Measurements from ENCODE around the gene LINC00632. TPM values are rescaled to one million over a fixed set of nuclear protein-coding genes. Genes with fewer than 3 reads are reported as not detected.

The LINC00632 gene
- total and polyA plus RNA-seq, 2 donors (not counting 1 experiment from before 2014, with no cell fraction given): not detected

DNA sequence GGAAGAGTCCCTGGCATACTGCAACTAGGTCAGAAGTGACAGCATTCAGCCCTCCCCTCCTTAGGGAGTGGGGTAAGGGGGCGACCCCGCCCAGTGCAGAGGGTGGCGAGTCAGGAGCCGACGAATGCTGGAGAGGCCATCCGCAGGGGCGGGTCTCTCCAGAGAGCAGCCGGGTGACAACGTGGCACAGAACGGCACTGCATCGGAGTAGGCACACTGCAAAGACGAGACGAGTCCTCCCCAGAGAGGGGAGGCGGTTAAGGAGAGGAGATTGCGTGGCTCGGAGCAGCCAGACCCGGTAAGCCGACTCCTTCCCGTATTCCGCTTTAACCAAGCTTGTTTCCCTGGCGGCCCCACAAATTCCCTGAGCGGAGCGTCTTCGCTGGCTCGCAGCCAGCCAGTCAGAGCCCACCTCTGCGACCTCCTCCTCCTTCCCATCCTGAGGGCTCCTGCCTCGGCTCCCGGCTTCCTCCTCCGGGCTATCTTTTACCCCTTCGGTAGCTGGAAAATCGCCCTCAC, 54.9 kb downstream of the LINC00632 start:
- H3K9me3 Mint-ChIP-seq (ENCODE audit: insufficient read depth): no peaks in the 10 kb centered on the region
- no peak overlapping the region for H3K27ac Mint-ChIP-seq
- ATAC-seq (ENCODE audit: low read depth) (no peak), DNase-seq (no peak)
- no peaks in the 10 kb centered on the region for H3K36me3 ChIP-seq (replicated peaks in 1 of 2; ENCODE audit: control extremely low read depth in 1 of 2, control insufficient read depth in 1 of 2, extremely low read depth in 1 of 2, insufficient read depth in 2 of 2, low read length in 1 of 2)
- no peak overlapping the region for H3K4me2 ChIP-seq (replicated peaks; ENCODE audit: low read depth, low read length, poor library complexity, severe bottlenecking)
- H2AFZ ChIP-seq (ENCODE audit: insufficient read depth, low read depth, low read length, poor library complexity, severe bottlenecking): no peak overlapping the region
- peaks cover 0 to 9% (median 4%) of the 10 kb centered on the region in 4 experiments for H3K27me3 ChIP-seq (replicated peaks in 1 of 4; ENCODE audit: control extremely low read depth in 1 of 4, control insufficient read depth in 3 of 4, insufficient read depth in 4 of 4, low read length in 3 of 4)
- no peaks in the 10 kb centered on the region for H4K20me1 ChIP-seq (ENCODE audit: control insufficient read depth, insufficient read depth, low read length, poor library complexity, severe bottlenecking)
- H3K9me3 ChIP-seq (ENCODE audit: control extremely low read depth in 1 of 3, control insufficient read depth in 2 of 3, insufficient read depth in 1 of 3, low read length in 2 of 3): no peaks in the 10 kb centered on the region
- H3K27me3 Mint-ChIP-seq: peaks cover 17% of the 10 kb centered on the region
- H3K4me1 Mint-ChIP-seq: peaks cover 6% of the 10 kb centered on the region
- no peak overlapping the region for H3K4me3 Mint-ChIP-seq
- POLR2A ChIA-PET: no interaction called here
- H3K27ac ChIP-seq (ENCODE audit: low read length in 2 of 2): no peak overlapping the region
- TF ChIP-seq, protein P1, sequence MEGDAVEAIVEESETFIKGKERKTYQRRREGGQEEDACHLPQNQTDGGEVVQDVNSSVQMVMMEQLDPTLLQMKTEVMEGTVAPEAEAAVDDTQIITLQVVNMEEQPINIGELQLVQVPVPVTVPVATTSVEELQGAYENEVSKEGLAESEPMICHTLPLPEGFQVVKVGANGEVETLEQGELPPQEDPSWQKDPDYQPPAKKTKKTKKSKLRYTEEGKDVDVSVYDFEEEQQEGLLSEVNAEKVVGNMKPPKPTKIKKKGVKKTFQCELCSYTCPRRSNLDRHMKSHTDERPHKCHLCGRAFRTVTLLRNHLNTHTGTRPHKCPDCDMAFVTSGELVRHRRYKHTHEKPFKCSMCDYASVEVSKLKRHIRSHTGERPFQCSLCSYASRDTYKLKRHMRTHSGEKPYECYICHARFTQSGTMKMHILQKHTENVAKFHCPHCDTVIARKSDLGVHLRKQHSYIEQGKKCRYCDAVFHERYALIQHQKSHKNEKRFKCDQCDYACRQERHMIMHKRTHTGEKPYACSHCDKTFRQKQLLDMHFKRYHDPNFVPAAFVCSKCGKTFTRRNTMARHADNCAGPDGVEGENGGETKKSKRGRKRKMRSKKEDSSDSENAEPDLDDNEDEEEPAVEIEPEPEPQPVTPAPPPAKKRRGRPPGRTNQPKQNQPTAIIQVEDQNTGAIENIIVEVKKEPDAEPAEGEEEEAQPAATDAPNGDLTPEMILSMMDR (IDR thresholded peaks at IDR 0.05): no peak
- no peak for TF ChIP-seq EZH2 (IDR thresholded peaks at IDR 0.05; ENCODE audit: borderline replicate concordance, insufficient read depth, low read depth, low read length, poor library complexity, severe bottlenecking)
- WGBS (ENCODE audit: insufficient coverage): 9% methylated on average over 8 of the region's 31 CpGs
- CTCF ChIA-PET: interaction anchor here (1.3 to 3.1 kb wide), 4 partner anchors 9 to 26 kb away, joined by 3 to 11 read pairs (median 6); no protein-coding TSS in a partner anchor
- H3K4me1 ChIP-seq (ENCODE audit: control insufficient read depth in 2 of 2, insufficient read depth in 2 of 2, low read length in 2 of 2): peaks cover 3 to 9% of the 10 kb centered on the region in 2 donors
- H3K79me2 ChIP-seq (ENCODE audit: control insufficient read depth, insufficient read depth, low read length): no peaks in the 10 kb centered on the region
- intact Hi-C loops (cut with micrococcal nuclease): loop anchor here (10.0 kb wide), 1 partner anchor 510 kb away; no protein-coding TSS in a partner anchor
- H3K4me3 ChIP-seq (ENCODE audit: control extremely low read depth in 1 of 5, extremely low read depth in 1 of 5, insufficient read depth in 1 of 5, low read depth in 2 of 5, low read length in 4 of 5): no peak overlapping the region
- H3K9ac ChIP-seq (ENCODE audit: low read length): no peak overlapping the region

DNA sequence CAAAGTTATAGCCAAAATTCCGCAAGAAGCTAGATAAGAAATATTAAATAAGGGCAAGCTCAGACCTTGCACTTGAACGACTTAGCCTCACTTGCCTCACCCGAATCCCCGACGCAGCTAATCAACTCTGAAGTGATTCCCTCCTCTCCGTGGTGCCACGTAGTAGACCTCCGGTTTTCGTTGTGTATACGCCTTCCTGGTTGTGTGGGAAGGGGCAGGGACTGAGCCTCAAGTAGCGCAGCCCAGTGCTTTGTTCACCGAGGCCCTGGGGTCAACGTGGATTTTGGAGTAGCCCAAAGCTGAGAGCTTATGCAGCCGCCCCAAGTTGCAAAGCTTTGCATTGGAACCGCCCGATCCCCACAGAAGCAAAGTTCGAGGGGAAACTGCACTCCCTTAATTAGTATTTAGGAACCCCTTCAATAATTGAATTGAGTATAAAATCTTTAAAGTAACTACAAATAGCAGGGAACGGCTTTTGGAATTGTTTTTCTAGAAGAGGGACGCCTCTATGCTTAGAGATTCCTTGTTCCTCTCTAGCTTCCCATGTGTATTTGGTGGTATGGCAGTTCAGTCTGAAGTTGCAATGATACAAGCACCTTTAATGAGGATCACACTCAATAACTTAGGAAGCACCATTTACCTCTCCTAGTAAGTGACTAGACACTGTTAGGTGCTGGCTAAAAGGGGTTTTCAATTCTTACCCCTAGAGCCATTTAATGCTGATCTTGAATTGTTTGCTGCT, 55.7 kb downstream of the LINC00632 start:
- 0% methylated on average over 1 of the region's 19 CpGs for WGBS (ENCODE audit: insufficient coverage)
- Histone ChIP-seq H3K36me3 (replicated peaks in 1 of 2; ENCODE audit: control extremely low read depth in 1 of 2, control insufficient read depth in 1 of 2, extremely low read depth in 1 of 2, insufficient read depth in 2 of 2, low read length in 1 of 2) (no peaks in the 10 kb centered on the region), H3K79me2 (ENCODE audit: control insufficient read depth, insufficient read depth, low read length) (no peaks in the 10 kb centered on the region), H2AFZ (ENCODE audit: insufficient read depth, low read depth, low read length, poor library complexity, severe bottlenecking) (no peak overlapping the region), H3K9me3 (ENCODE audit: control extremely low read depth in 1 of 3, control insufficient read depth in 2 of 3, insufficient read depth in 1 of 3, low read length in 2 of 3) (no peaks in the 10 kb centered on the region), H3K4me3 (ENCODE audit: control extremely low read depth in 1 of 5, extremely low read depth in 1 of 5, insufficient read depth in 1 of 5, low read depth in 2 of 5, low read length in 4 of 5) (no peak overlapping the region), H3K4me1 (ENCODE audit: control insufficient read depth in 2 of 2, insufficient read depth in 2 of 2, low read length in 2 of 2) (peaks cover 3 to 9% of the 10 kb centered on the region in 2 donors), H4K20me1 (ENCODE audit: control insufficient read depth, insufficient read depth, low read length, poor library complexity, severe bottlenecking) (no peaks in the 10 kb centered on the region), H3K27me3 (replicated peaks in 1 of 4; ENCODE audit: control extremely low read depth in 1 of 4, control insufficient read depth in 3 of 4, insufficient read depth in 4 of 4, low read length in 3 of 4) (peaks cover 0 to 9% (median 4%) of the 10 kb centered on the region in 4 experiments), H3K27ac (ENCODE audit: low read length in 2 of 2) (no peak overlapping the region), H3K4me2 (replicated peaks; ENCODE audit: low read depth, low read length, poor library complexity, severe bottlenecking) (no peak overlapping the region), H3K9ac (ENCODE audit: low read length) (no peak overlapping the region)
- intact Hi-C loops (cut with micrococcal nuclease): loop anchor here (10.0 kb wide), 1 partner anchor 510 kb away; no protein-coding TSS in a partner anchor
- DNase-seq (no peak), ATAC-seq (ENCODE audit: low read depth) (no peak)
- TF ChIP-seq, protein P1 (IDR thresholded peaks at IDR 0.05): no peak
- no peak for TF ChIP-seq EZH2 (IDR thresholded peaks at IDR 0.05; ENCODE audit: borderline replicate concordance, insufficient read depth, low read depth, low read length, poor library complexity, severe bottlenecking)
- Mint-ChIP-seq H3K27me3 (peaks cover 17% of the 10 kb centered on the region), H3K9me3 (ENCODE audit: insufficient read depth) (no peaks in the 10 kb centered on the region), H3K4me3 (no peak overlapping the region), H3K4me1 (peaks cover 6% of the 10 kb centered on the region), H3K27ac (no peak overlapping the region)
- ChIA-PET CTCF (interaction anchor here (1.0 to 3.1 kb wide), 6 partner anchors 10 to 513 kb away, joined by 3 to 11 read pairs (median 4); no protein-coding TSS in a partner anchor), POLR2A (no interaction called here)

Data from B cell (primary cell).